KMS-11 (cell line): ENCODE data around the gene IQGAP2.

Source experiments
- H2AFZ ChIP-seq: fragments of 200-600 bp; sonication (generic); 2 replicates; pipeline ENCODE4 v1.6.1; 2016; ENCODE audit warnings: antibody characterized with exemption, mixed run types, low read depth
- H3K27ac ChIP-seq: fragments of 200-600 bp; sonication (generic); 2 replicates; pipeline ENCODE4 v1.6.1; 2016; ENCODE audit warnings: mild to moderate bottlenecking, mixed run types
- H3K27me3 ChIP-seq: fragments of 200-600 bp; sonication (generic); 2 replicates; pipeline ENCODE4 v1.6.1; 2017; ENCODE audit warnings: mild to moderate bottlenecking, low read depth, mixed run types, moderate library complexity; ENCODE audit not compliant: insufficient read depth
- H3K36me3 ChIP-seq: fragments of 200-600 bp; sonication (generic); 2 replicates; pipeline ENCODE4 v1.6.1; 2017; ENCODE audit warnings: mild to moderate bottlenecking, mixed run types; ENCODE audit not compliant: insufficient read depth
- H3K4me1 ChIP-seq: fragments of 200-600 bp; sonication (generic); 2 replicates; pipeline ENCODE4 v1.6.1; 2016; ENCODE audit warnings: mild to moderate bottlenecking, low read depth, mixed run types; ENCODE audit not compliant: poor library complexity, severe bottlenecking
- H3K4me2 ChIP-seq: fragments of 200-600 bp; sonication (generic); 2 replicates; pipeline ENCODE4 v1.7.0; 2016; ENCODE audit warnings: mild to moderate bottlenecking, mixed run types
- H3K4me3 ChIP-seq: fragments of 200-600 bp; sonication (generic); IDR thresholded peaks from 2 replicates; pipeline ENCODE4 v1.6.1; 2017; ENCODE audit warnings: low read depth, low read length, mixed read lengths; ENCODE audit not compliant: insufficient read depth
- H3K79me2 ChIP-seq: fragments of 200-600 bp; sonication (generic); 2 replicates; pipeline ENCODE4 v1.6.1; 2016; ENCODE audit warnings: low read depth, mixed run types; ENCODE audit not compliant: insufficient read depth
- H3K9ac ChIP-seq: fragments of 200-600 bp; sonication (generic); 2 replicates; pipeline ENCODE4 v1.6.1; 2016; ENCODE audit warnings: mild to moderate bottlenecking, mixed run types
- H4K20me1 ChIP-seq: fragments of 200-600 bp; sonication (generic); 2 replicates; pipeline ENCODE4 v1.6.1; 2016; ENCODE audit warnings: mild to moderate bottlenecking, mixed run types; ENCODE audit not compliant: insufficient read depth
- TF ChIP-seq, protein P1 (sequence below): fragments of 200-600 bp; sonication (generic); conservative IDR thresholded peaks from 2 replicates; pipeline ENCODE4 v1.6.1; 2017; ENCODE audit warnings: low read depth, mild to moderate bottlenecking, antibody characterized with exemption, low read length, moderate library complexity, mixed read lengths

IQGAP2 gene

GRCh38 chr5:76386360-76386759, 16.7 kb upstream of the IQGAP2 start:
- no peaks in the 10 kb centered on the region for H3K79me2 ChIP-seq
- no peak overlapping the region for H3K4me2 ChIP-seq
- TF ChIP-seq, protein P1, sequence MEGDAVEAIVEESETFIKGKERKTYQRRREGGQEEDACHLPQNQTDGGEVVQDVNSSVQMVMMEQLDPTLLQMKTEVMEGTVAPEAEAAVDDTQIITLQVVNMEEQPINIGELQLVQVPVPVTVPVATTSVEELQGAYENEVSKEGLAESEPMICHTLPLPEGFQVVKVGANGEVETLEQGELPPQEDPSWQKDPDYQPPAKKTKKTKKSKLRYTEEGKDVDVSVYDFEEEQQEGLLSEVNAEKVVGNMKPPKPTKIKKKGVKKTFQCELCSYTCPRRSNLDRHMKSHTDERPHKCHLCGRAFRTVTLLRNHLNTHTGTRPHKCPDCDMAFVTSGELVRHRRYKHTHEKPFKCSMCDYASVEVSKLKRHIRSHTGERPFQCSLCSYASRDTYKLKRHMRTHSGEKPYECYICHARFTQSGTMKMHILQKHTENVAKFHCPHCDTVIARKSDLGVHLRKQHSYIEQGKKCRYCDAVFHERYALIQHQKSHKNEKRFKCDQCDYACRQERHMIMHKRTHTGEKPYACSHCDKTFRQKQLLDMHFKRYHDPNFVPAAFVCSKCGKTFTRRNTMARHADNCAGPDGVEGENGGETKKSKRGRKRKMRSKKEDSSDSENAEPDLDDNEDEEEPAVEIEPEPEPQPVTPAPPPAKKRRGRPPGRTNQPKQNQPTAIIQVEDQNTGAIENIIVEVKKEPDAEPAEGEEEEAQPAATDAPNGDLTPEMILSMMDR, result no peak
- no peaks in the 10 kb centered on the region for H4K20me1 ChIP-seq
- H2AFZ ChIP-seq, result no peak overlapping the region
- H3K36me3 ChIP-seq, result no peaks in the 10 kb centered on the region
- no peaks in the 10 kb centered on the region for H3K4me1 ChIP-seq
- no peaks in the 10 kb centered on the region for H3K27me3 ChIP-seq
- no peak overlapping the region for H3K9ac ChIP-seq
- H3K27ac ChIP-seq, result no peak overlapping the region
- no peak overlapping the region for H3K4me3 ChIP-seq

DNA sequence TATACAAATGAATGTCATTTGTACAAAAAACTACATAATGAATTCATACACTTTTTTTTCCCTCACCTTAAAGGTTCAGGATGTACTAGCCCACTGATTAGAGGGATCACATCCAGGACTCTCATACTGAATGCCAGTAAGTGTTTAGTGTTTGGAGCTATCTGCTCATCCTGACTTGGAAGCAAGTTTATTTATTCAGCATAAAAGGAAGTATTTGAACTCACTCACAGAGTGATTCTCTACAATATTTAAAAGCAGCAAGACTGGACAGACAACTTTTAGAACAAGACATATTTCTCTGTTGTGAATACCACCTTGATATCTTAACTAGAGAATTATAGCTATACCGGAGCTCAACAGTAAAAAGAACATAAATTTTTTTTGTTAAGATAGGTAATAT, 14.8 kb upstream of the IQGAP2 start:
- H3K79me2 ChIP-seq, result no peaks in the 10 kb centered on the region
- H4K20me1 ChIP-seq, result no peaks in the 10 kb centered on the region

DNA sequence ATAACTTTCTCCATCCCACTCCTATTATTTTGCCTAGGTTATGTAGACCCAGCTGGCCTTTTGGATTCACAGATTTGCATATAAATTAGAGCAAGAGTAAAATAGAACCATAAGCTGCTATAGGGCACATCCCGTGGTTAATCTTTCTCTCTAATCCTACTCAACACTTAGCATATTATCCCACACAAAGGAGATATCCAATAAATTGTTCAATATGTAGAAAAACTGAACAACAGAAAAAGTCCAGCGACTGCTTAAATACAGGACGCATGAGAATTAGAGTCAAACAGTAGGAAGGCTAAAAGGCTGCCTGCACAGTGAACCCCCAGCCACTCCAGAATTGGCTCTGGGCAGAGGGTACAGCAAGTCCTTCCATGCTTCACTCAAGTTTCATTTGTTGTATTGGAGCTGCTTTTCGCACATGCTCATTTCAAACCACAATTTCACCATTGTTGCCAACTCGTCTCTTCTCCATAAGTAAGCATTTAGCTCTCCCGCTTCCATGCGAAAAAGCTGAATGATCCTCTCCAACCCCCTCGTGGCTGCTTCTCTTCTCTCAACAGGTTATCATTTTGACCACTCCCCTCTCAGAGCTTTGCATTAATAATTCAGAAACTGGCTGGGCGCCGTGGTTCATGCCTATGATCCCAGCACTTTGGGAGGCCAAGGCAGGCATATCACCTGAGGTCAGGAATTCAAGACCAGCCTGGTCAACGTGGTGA, 14.1 kb upstream of the IQGAP2 start:
- TF ChIP-seq, protein P1, result no peak
- Histone ChIP-seq H3K36me3 (no peaks in the 10 kb centered on the region), H2AFZ (no peak overlapping the region), H4K20me1 (no peaks in the 10 kb centered on the region), H3K79me2 (no peaks in the 10 kb centered on the region), H3K4me2 (no peak overlapping the region), H3K9ac (no peak overlapping the region), H3K4me1 (no peaks in the 10 kb centered on the region), H3K27ac (no peak overlapping the region), H3K4me3 (no peak overlapping the region), H3K27me3 (no peaks in the 10 kb centered on the region)

More for the DNA sequence above, 14.8 kb upstream of the IQGAP2 start:
- no peaks in the 10 kb centered on the region for H3K36me3 ChIP-seq
- TF ChIP-seq, protein P1, result no peak
- H3K27me3 ChIP-seq, result no peaks in the 10 kb centered on the region
- no peak overlapping the region for H3K27ac ChIP-seq
- H3K4me1 ChIP-seq, result no peaks in the 10 kb centered on the region
- H3K4me3 ChIP-seq, result no peak overlapping the region
- no peak overlapping the region for H2AFZ ChIP-seq
- no peak overlapping the region for H3K9ac ChIP-seq
- no peak overlapping the region for H3K4me2 ChIP-seq

DNA sequence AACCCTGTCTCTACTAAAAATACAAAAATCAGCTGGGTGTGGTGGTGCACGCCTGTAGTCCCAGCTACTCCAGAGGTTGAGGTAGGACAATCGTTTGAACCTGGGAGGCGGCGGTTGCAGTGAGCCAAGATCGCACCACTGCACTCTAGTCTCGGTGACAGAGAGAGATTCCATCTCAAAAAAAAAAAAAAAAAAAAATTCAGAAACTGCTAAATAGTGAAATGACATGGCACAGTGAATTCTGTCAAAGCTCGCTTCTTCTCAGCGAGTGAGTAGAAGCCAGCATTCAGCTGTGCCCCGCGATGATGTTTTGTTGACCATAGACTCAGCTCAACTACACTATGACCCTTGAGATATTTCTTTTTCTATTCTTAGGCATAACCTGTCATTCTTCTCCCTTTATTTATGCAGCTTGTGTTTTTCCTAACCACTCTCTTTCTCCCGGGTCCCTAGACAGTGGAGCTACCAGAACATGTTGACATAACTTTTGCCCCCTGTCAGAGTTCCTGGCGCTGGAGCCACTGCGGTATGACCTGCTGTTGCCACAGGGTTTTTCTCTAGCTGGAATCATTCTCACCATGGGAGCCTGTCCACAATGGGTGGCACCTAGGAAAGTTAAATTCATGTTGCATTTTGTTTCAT, 13.5 kb upstream of the IQGAP2 start:
- no peak overlapping the region for H2AFZ ChIP-seq
- no peak overlapping the region for H3K4me2 ChIP-seq

More for the DNA sequence above, 13.5 kb upstream of the IQGAP2 start:
- Histone ChIP-seq H3K9ac (no peak overlapping the region), H3K4me3 (no peak overlapping the region), H3K36me3 (no peaks in the 10 kb centered on the region), H4K20me1 (no peaks in the 10 kb centered on the region), H3K27ac (no peak overlapping the region), H3K27me3 (no peaks in the 10 kb centered on the region), H3K79me2 (no peaks in the 10 kb centered on the region), H3K4me1 (no peaks in the 10 kb centered on the region)
- TF ChIP-seq, protein P1, result no peak
